Parathyroid adenoma (tissue), 2 donors: ENCODE results near the gene FAM193B.

Source experiments
- H2AFZ ChIP-seq: fragments of 300-600 bp; sonication (generic); one replicate; pipeline ENCODE4 v1.7.0; 2017; ENCODE audit warnings: antibody characterized with exemption, mild to moderate bottlenecking
- H3K27ac ChIP-seq: fragments of 300-600 bp; sonication (generic); one replicate; pipeline ENCODE4 v1.7.0; 2017
- H3K27me3 ChIP-seq: fragments of 300-600 bp; sonication (generic); one replicate; pipeline ENCODE4 v1.7.0; 2017; ENCODE audit warnings: low read length; ENCODE audit not compliant: control insufficient read depth, insufficient read depth
- H3K36me3 ChIP-seq: fragments of 300-600 bp; sonication (generic); one replicate; pipeline ENCODE4 v1.7.0; 2017; ENCODE audit warnings: low read length; ENCODE audit not compliant: control insufficient read depth, insufficient read depth
- H3K4me1 ChIP-seq: fragments of 300-600 bp; sonication (generic); one replicate; pipeline ENCODE4 v1.7.0; 2017; ENCODE audit warnings: control low read depth
- H3K4me2 ChIP-seq: fragments of 300-600 bp; sonication (generic); one replicate; pipeline ENCODE4 v1.7.0; 2017; ENCODE audit warnings: low read length
- H3K4me3 ChIP-seq: fragments of 300-600 bp; sonication (generic); one replicate; pipeline ENCODE4 v1.7.0; 2017; ENCODE audit warnings: low read depth, low read length
- H3K79me2 ChIP-seq: fragments of 300-600 bp; sonication (generic); one replicate; pipeline ENCODE4 v1.7.0; 2017; ENCODE audit warnings: control low read depth
- H3K9ac ChIP-seq: fragments of 300-600 bp; sonication (generic); one replicate; pipeline ENCODE4 v1.7.0; 2017; ENCODE audit warnings: mild to moderate bottlenecking
- H3K9me3 ChIP-seq: fragments of 300-600 bp; sonication (generic); one replicate; pipeline ENCODE4 v1.7.0; 2017; ENCODE audit warnings: low read length; ENCODE audit not compliant: control insufficient read depth
- CTCF ChIP-seq: fragments of 300-600 bp; sonication (generic); IDR thresholded peaks from one replicate; pipeline ENCODE4 v1.7.0; 2017; ENCODE audit warnings: antibody characterized with exemption, mild to moderate bottlenecking
- donor health status: primary hyperparathyroidism.

The FAM193B gene

GRCh38 chr5:177472460-177473442 is 81.6 kb downstream of the FAM193B start:
- Histone ChIP-seq H3K36me3 (no peaks in the 10 kb centered on the region), H3K9ac (peak overlapping the region; percentile 29), H3K27me3 (no peaks in the 10 kb centered on the region), H3K9me3 (no peaks in the 10 kb centered on the region), H3K79me2 (peaks cover 24% of the 10 kb centered on the region), H3K4me2 (peak overlapping the region; percentile 83), H2AFZ (peak overlapping the region; percentile 38), H3K4me1 (peaks cover 18% of the 10 kb centered on the region), H3K27ac (peak overlapping the region; percentile 66), H3K4me3 (peak overlapping the region; percentile 77)
- TF ChIP-seq CTCF: no peak

- H3K4me1 ChIP-seq: peaks cover 16% of the 10 kb centered on the region
- TF ChIP-seq CTCF: no peak
- peaks cover 24% of the 10 kb centered on the region for H3K79me2 ChIP-seq
- no peak overlapping the region for H3K9ac ChIP-seq
- no peaks in the 10 kb centered on the region for H3K9me3 ChIP-seq
- H3K36me3 ChIP-seq: no peaks in the 10 kb centered on the region
- H3K27me3 ChIP-seq: no peaks in the 10 kb centered on the region
- no peak overlapping the region for H2AFZ ChIP-seq
- H3K27ac ChIP-seq: no peak overlapping the region
- H3K4me2 ChIP-seq: peak overlapping the region; percentile 83
- peak overlapping the region; percentile 77 for H3K4me3 ChIP-seq
Measured at GRCh38 chr5:177471610-177472356, 82.6 kb downstream of the FAM193B start.

- no peak overlapping the region for H3K9ac ChIP-seq
- H3K27ac ChIP-seq: no peak overlapping the region
Measured at GRCh38 chr5:177470759-177471536, 83.4 kb downstream of the FAM193B start.

More at GRCh38 chr5:177470759-177471536, 83.4 kb downstream of the FAM193B start:
- H3K27me3 ChIP-seq: no peaks in the 10 kb centered on the region
- H3K4me2 ChIP-seq: no peak overlapping the region
- H3K79me2 ChIP-seq: peaks cover 24% of the 10 kb centered on the region
- H3K36me3 ChIP-seq: no peaks in the 10 kb centered on the region
- H2AFZ ChIP-seq: no peak overlapping the region
- no peak overlapping the region for H3K4me3 ChIP-seq
- H3K9me3 ChIP-seq: no peaks in the 10 kb centered on the region
- no peak for TF ChIP-seq CTCF
- peaks cover 16% of the 10 kb centered on the region for H3K4me1 ChIP-seq
